HEK293 (cell line): ENCODE measurements around the gene DEFB110.

Experiments
- OSR2 ChIP-seq: fragments of 450-650 bp; formaldehyde crosslinking; IDR thresholded peaks from 2 replicates; pipeline ENCODE4 v1.5.1; 2016; ENCODE audit warnings: missing biosample characterization, missing genetic modification characterization
- RBAK ChIP-seq: fragments of 450-650 bp; formaldehyde crosslinking; IDR thresholded peaks from 2 replicates; pipeline ENCODE4 v1.5.1; 2016; ENCODE audit warnings: missing biosample characterization, missing genetic modification characterization
- YY1 ChIP-seq: fragments of 450-650 bp; formaldehyde crosslinking; IDR thresholded peaks from 2 replicates; pipeline ENCODE4 v1.5.1; 2018; ENCODE audit warnings: missing biosample characterization, missing genetic modification characterization
- ZNF830 ChIP-seq: fragments of 450-650 bp; IDR thresholded peaks from 2 replicates; pipeline ENCODE4 v1.5.0; 2018; ENCODE audit warnings: missing biosample characterization, missing genetic modification characterization, low read depth, mild to moderate bottlenecking, moderate library complexity
- TF ChIP-seq, protein P1 (sequence below): sonication (generic); formaldehyde crosslinking; IDR thresholded peaks from 2 replicates; pipeline ENCODE4 v1.8.1; 2022; ENCODE audit warnings: mild to moderate bottlenecking, moderate library complexity, missing genetic modification reagents
- TF ChIP-seq, protein P2 (sequence below): fragments of 450-650 bp; formaldehyde crosslinking; IDR thresholded peaks from 2 replicates; pipeline ENCODE4 v1.5.1; 2016; ENCODE audit warnings: missing biosample characterization, missing genetic modification characterization

DNA sequence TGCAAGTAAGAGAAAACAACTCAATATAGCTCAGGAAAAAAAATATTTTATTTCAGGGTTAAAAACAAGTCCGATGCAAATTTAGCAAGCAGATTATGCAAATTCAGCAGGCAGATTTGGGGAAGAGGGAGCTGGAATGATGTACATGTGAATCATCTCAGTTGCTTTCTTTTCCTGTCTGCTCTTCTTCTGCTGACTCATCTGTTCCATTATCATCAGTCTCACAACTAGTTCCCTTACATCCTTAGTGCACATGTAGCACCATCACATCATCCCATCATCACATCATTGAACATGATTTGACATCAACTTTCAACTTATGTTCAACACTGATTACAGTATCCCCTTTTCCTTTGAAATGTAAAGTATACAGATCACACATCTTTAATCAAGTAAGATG is 40.9 kb downstream of the DEFB110 start:
- TF ChIP-seq YY1 (tag by site-specific recombination) (no peak), ZNF830 (tag by site-specific recombination) (no peak), RBAK (no peak), OSR2 (tag by site-specific recombination) (no peak)
- TF ChIP-seq, protein P1, sequence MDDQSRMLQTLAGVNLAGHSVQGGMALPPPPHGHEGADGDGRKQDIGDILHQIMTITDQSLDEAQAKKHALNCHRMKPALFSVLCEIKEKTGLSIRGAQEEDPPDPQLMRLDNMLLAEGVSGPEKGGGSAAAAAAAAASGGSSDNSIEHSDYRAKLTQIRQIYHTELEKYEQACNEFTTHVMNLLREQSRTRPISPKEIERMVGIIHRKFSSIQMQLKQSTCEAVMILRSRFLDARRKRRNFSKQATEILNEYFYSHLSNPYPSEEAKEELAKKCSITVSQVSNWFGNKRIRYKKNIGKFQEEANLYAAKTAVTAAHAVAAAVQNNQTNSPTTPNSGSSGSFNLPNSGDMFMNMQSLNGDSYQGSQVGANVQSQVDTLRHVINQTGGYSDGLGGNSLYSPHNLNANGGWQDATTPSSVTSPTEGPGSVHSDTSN (CRISPR knock-in tag), result no peak
- TF ChIP-seq, protein P2, sequence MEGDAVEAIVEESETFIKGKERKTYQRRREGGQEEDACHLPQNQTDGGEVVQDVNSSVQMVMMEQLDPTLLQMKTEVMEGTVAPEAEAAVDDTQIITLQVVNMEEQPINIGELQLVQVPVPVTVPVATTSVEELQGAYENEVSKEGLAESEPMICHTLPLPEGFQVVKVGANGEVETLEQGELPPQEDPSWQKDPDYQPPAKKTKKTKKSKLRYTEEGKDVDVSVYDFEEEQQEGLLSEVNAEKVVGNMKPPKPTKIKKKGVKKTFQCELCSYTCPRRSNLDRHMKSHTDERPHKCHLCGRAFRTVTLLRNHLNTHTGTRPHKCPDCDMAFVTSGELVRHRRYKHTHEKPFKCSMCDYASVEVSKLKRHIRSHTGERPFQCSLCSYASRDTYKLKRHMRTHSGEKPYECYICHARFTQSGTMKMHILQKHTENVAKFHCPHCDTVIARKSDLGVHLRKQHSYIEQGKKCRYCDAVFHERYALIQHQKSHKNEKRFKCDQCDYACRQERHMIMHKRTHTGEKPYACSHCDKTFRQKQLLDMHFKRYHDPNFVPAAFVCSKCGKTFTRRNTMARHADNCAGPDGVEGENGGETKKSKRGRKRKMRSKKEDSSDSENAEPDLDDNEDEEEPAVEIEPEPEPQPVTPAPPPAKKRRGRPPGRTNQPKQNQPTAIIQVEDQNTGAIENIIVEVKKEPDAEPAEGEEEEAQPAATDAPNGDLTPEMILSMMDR (tag by site-specific recombination), result no peak
